Activated CD4-positive, alpha-beta T cell treated with anti-CD3 and anti-CD28 coated beads, Interleukin-2, Interleukin-4, amounts not matched to agents 100 ng/mL and 50 ng/mL, durations not matched to agents 16 hours and 8 hours (primary cell): ENCODE results near the gene SLC16A8.
"Not testable (repeated sequence)": the region's sequence is repeated elsewhere in the genome, so short reads cannot be mapped to it uniquely, and the experiment has no call there.

Experiments
- DNase-seq: peaks from one replicate; pipeline ENCODE4 v3.0.0-alpha.2; 2020; ENCODE audit warnings: low spot score

The SLC16A8 gene

GRCh38 chr22:38083931-38084631 lies at the start of gene SLC16A8:
SLC16A8 (minus strand) TSS chr22:38084184; CDS start chr22:38082873, 1,311 bp downstream.
- DNase-seq = no peak

GRCh38 chr22:38133331-38133730 lies 49.3 kb upstream of the SLC16A8 start:
- DNase-seq = no peak

- no peak for DNase-seq
These were observed 48.8 kb upstream of the SLC16A8 start for GRCh38 chr22:38132794-38133193.

GRCh38 chr22:38132136-38132535 lies 48.2 kb upstream of the SLC16A8 start:
- no peak for DNase-seq

- DNase-seq = no peak
These were observed 47.4 kb upstream of the SLC16A8 start for GRCh38 chr22:38131399-38131798.

GRCh38 chr22:38129856-38130255 lies 45.9 kb upstream of the SLC16A8 start:
- no peak for DNase-seq

GRCh38 chr22:38129021-38129420 lies 45.0 kb upstream of the SLC16A8 start:
- DNase-seq = no peak

GRCh38 chr22:38127869-38128268 lies 43.9 kb upstream of the SLC16A8 start:
- DNase-seq = no peak

- no peak for DNase-seq
These were observed 43.1 kb upstream of the SLC16A8 start for GRCh38 chr22:38126928-38127668.

GRCh38 chr22:38125751-38126201 lies 41.8 kb upstream of the SLC16A8 start:
- DNase-seq = no peak

- no peak for DNase-seq
These were observed 41.1 kb upstream of the SLC16A8 start for GRCh38 chr22:38125038-38125610.

GRCh38 chr22:38124236-38124974 lies 40.4 kb upstream of the SLC16A8 start:
- DNase-seq = no peak

- DNase-seq = no peak
These were observed 38.6 kb upstream of the SLC16A8 start for GRCh38 chr22:38122616-38123015.

GRCh38 chr22:38120359-38121110 lies 36.6 kb upstream of the SLC16A8 start:
- DNase-seq = no peak

GRCh38 chr22:38118747-38119146 lies 34.8 kb upstream of the SLC16A8 start:
- not testable (repeated sequence) for DNase-seq

- DNase-seq = no peak
These were observed 34.2 kb upstream of the SLC16A8 start for GRCh38 chr22:38118182-38118581.

- DNase-seq = not testable (repeated sequence)
These were observed 33.6 kb upstream of the SLC16A8 start for GRCh38 chr22:38117556-38117955.

GRCh38 chr22:38115423-38116205 lies 31.6 kb upstream of the SLC16A8 start:
- no peak for DNase-seq

- DNase-seq = peak; percentile 82
These were observed 30.8 kb upstream of the SLC16A8 start for GRCh38 chr22:38114484-38115398.

- DNase-seq = no peak
These were observed 28.4 kb upstream of the SLC16A8 start for GRCh38 chr22:38112381-38112780.
